ENCODE data around the gene NDUFS5.
"Not testable (repeated sequence)": the region's sequence is repeated elsewhere in the genome, so short reads cannot be mapped to it uniquely, and the experiment has no call there.

NDUFS5 gene

DNA sequence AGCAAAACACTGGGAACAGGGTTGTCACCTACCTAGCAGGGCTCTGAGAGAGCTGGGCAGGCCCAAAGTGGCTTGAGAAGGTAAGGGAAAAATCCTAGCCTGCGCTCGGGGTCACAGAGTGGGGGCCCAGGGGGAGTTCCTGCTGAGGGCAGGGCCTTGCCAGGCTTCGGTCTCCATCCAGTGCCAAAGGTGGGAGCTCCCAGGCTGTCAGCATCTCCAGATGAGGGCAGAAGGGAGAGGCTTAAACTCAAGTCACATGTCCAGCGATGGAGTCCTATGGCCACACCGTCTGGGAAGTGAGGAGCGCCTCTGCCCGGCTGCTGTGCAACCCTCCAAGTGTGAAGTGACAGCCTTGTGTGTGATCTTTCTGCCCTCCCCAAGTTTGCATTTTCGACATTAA lies 11.2 kb upstream of the NDUFS5 start:
- not testable (repeated sequence) for DNase-seq (ENCODE audit: low read depth in 1 of 2, low spot score in 1 of 2)

DNA sequence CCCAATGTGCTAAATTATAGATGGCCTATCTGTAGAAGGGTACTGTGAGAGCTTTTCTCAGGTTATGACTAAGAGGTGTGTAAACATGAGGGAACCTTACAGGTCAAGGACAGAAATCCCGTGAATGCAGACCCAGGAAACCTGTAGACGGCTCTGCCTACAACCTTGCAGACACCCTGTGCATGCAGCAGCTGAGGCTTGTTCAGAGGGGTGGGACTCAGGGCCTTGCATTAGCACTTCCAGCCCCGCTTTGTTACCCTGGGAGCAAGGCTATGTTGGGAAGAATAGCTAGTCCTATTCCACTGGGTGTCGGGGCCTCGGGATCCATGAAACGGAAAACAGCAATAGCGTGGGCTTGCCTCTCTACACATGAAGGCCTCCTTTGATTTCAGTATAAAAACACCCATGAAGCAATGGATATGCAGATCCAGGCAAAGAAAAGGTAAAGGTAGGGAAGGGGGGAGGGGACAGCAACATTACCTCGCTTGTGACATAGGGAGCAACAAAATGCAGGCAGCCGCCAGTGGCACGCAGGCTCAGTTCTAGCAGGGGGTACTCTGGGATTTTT lies 9.5 kb upstream of the NDUFS5 start:
- no peak for DNase-seq (ENCODE audit: low read depth in 1 of 2, low spot score in 1 of 2)

DNA sequence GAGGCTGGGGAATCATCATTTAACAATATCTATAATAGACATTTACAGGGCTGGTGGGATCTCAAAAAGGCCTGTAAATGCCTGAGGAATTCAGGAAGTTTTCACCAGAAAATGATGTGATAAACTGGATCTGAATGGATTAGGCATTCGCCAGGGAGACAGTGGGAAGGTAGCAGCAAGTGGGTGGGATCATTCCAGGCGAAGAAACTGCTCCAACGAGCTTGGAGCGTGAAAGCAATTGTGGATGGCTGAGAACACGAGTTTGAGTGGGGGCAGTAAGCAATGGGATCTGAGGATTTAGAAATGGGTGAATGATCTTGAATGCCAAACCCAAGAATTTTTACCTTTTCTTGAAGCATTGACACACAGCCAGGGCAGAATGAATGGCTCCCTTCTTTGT lies 8.9 kb upstream of the NDUFS5 start:
- no peak for DNase-seq (ENCODE audit: low read depth in 1 of 2, low spot score in 1 of 2)

DNA sequence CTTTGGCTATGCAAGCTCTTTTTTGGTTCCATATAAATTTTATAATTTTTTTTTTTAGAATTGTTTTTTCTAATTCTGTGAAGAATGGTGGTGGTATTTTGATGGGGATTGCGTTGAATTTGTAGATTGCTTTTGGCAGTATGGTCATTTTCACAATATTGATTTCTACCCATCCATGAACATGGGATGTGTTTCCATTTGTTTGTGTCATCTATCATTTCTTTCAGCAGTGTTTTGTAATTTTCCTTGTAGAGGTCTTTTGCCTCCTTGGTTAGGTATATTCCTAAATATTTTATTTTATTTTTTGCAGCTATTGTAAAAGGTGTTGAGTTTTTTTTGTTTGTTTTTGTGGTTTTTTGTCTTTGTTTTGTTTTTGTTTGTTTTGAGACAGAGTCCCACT lies 5.7 kb upstream of the NDUFS5 start:
- DNase-seq (ENCODE audit: low read depth in 1 of 2, low spot score in 1 of 2), result not testable (repeated sequence)

DNA sequence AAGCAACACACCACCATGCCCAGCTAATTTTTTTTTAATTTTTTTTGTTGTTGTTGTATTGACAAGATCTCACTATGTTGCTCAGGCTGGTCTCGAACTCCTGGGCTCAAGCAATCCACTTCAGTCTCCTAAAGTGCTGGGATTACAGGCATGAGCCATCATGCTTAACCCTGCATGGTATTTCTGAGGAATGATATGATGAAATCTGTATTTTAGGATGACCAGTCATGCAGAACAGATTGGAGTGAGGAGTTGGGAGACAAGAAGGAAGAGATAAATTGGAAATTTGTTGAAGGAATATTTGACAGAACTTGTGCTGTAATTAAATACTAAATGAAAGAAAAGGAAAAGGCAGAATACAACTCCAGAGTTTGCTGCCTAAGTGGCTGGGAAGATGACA lies 4.7 kb upstream of the NDUFS5 start:
- DNase-seq (ENCODE audit: low read depth in 1 of 2, low spot score in 1 of 2), result no peak

DNA sequence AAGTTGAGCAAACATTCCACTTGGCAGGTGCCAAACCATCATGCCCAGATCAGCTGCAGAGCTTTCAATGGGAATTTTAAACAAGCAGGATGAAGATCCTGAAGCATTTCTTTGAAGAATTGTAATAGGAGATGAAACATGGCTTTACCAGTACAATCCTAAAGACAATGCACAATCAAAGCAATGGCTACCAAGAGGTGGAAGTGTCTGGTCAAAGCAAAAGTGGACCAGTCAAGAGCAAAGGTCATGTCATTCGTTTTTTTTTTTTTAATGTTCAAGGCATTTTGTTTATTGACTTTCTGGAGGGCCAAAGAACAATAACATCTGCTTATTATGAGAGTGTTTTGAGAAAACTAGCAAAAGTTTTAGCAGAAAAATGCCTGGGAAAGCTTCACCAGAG lies 3.0 kb upstream of the NDUFS5 start:
- no peak for DNase-seq (ENCODE audit: low read depth in 1 of 2, low spot score in 1 of 2)

DNA sequence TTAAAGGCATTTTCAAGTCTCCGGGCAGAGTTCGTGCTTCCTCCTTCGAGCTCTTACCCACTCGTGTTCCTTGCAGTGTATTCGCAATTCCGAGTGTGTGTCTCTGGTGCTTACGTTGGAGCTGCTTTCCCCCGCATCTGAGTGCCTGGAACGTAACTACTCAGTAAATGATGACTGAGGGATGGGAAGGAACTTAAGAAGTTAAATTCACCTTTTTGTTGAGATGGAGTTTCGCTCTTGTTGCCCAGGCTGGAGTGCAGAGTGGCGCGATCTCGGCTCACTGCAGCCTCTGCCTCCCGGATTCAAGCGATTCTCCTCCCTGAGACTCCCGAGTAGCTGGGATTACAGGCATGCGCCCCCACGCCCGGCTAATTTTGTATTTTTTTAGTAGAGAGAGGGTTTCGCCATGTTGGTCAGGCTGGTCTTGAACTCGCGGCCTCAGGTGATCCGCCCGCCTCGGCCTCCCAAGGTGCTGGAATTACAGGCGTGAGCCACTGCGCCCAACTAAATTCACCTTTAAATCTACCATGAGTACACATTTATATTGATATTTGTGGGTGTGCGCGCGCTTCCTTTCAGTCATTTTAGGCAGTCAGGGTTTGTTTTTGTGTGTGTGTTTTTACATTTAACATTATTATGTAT lies 837 bp downstream of the NDUFS5 start:
- DNase-seq (ENCODE audit: low read depth in 1 of 2, low spot score in 1 of 2), result no peak

DNA sequence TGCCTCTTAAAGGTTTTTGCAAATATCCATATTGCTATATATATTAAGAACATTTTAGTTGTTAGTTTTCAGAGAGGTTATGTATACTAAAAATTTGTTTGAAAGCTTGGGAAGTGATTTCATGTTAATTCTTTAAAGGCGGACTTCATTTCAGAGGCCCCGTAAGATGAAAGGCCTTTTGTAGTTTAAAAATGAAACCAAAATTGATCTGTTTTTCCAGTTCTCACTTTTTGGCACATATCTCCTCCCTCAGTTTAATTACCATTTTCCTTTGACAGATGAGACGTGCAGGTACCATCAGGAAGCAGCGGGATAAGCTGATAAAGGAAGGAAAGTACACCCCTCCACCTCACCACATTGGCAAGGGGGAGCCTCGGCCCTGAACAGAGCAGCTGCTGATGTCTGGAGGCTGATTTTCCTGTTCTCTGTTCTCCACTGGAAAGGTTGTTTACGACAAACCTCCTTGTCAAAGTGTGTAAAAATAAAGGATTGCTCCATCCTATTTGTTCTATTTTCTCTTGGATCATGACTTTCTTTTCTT lies 8.0 kb downstream of the NDUFS5 start:
- DNase-seq (ENCODE audit: low read depth in 1 of 2, low spot score in 1 of 2), result no peak

DNA sequence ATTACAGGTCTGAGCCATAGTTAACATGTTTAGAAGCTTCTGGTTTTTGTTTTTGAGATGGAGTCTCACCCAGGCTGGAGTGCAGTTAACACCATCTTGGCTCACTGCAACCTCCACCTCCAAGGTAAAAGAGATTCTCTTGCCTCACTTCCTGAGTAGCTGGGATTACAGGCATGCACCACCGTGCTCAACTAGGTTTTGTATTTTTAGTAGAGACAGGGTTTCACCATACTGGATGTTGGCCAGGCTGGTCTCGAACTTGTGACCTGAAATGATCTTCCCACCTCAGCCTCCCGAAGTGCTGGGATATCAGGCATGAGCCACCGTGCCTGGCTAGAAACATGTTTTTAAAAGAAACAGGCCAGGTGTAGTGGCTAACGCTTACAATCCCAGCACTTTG lies 10.5 kb downstream of the NDUFS5 start:
- no peak for DNase-seq (ENCODE audit: low read depth in 1 of 2, low spot score in 1 of 2)

DNA sequence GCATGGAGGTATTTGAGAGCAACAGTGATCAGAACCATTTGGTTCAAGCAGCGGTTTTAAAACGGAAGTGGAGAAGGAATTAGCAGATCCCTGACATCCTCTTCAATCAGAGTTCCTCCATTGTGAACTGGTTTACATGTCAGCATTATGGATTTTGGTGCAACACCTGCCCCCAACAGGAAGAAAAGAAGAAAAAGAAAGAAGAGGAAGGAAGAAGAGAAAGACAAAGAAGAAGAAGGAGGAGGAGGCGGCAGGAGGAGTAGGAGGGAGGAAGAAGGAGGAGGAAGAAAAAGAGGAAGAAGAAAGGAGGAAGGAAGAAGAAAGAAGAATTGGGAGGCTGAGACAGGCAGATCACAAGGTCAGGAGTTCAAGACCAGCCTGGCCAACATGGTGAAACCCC lies 17.4 kb downstream of the NDUFS5 start:
- no peak for DNase-seq (ENCODE audit: low read depth in 1 of 2, low spot score in 1 of 2)

DNA sequence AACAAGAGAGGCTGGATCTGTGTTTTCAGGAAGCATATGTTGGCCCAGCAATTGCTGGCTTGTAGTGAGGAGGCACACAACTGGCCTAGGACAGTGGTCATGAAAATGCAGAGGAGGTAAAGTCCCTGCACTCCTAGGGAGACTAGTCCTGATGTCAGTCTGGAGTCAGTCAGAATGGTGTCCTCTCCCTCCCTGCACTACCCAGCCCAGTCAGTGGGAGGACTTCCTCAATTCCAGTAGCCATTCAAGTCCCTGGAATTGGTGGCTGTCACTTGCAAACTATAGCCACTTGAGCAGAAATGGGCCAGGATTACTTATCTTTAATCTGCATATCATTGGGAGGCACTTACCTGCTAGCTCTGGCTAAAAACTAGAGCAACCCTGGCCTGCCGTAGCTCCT lies 18.6 kb downstream of the NDUFS5 start:
- DNase-seq (ENCODE audit: low read depth in 1 of 2, low spot score in 1 of 2), result no peak

DNA sequence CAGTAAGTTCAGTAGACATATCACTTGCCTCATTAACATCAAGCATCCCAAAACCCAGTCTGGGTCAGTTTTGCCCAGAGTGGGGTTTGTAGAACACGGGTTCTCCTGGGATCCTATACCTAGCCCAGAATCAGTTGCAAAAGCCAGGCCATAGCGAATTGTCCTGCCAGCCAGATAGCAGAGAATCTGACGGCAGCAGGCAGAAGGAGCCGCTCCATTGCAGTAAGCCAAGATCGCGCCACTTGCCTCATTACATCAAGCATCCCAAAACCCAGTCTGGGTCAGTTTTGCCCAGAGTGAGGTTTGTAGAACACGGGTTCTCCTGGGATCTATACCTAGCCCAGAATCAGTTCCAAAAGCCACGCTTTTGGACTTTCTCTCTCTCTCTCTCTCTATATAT lies 19.1 kb downstream of the NDUFS5 start:
- DNase-seq (ENCODE audit: low read depth in 1 of 2, low spot score in 1 of 2), result no peak

DNA sequence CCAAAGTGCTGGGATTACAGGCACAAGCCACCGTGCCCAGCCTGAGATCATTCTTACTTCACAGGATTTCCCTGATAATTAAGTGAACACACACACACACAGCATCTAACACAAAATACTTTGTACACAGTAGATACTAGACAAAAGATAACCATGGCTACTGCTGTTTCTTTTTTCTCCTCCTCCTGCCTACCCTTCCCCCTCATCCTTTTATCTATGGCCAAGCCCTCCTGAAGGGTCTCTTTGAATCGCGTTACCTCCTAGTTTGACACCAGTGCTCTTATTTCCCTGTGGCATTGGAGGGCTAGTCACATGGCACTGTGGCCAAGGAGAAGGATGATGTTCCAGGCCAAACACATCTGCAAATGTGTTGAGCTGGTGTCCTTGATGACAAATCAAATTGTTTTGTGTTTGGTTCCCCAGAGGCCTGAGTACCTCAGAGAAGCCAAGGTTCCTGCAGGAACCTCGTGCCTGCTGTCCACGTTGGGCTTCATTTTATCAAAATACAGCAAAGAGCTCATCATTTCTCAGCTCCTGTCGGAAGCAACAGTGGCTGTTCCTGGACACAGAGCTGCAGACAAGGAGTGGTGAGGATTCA lies 20.6 kb downstream of the NDUFS5 start:
- no peak for DNase-seq (ENCODE audit: low read depth in 1 of 2, low spot score in 1 of 2)

DNA sequence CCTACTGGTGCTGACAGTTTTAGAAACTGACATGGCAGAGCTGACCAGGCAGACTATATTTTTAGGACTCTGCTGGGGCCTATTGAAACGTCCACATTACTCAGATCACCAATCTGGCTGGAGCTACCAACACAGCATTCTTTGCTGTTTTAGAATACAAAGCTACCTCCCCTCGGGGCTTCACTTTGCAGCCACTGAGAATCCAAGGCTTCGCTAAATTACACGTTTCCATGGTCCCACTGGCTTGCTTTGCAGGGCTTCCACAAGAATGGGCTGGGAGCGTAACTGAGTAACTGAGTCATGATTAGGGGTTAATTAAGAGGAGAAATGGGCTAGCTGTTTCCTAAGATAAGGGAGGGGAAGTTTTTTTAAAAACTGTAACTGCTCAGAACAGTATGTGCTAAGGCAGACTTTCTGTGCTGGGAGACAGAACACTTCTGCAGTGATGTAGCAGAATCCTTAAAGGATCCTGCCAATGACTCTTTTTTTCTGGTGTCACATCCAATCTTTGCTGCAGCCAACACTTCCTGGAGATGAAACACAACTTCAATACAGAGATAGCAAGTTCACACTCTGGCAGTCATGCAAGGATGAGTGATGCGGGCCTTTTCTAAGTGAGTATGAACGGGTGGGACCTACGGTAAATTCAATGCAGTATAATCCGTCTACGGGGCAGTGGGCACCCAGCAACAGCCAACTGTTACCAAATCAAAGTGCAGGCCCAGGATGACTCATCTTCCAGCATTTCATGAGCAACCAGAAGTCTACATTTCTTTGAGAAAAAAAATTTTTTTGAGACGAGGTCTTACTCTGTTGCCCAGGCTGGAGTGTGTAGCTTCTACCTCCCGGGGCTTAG lies 21.5 kb downstream of the NDUFS5 start:
- no peak for DNase-seq (ENCODE audit: low read depth in 1 of 2, low spot score in 1 of 2)

DNA sequence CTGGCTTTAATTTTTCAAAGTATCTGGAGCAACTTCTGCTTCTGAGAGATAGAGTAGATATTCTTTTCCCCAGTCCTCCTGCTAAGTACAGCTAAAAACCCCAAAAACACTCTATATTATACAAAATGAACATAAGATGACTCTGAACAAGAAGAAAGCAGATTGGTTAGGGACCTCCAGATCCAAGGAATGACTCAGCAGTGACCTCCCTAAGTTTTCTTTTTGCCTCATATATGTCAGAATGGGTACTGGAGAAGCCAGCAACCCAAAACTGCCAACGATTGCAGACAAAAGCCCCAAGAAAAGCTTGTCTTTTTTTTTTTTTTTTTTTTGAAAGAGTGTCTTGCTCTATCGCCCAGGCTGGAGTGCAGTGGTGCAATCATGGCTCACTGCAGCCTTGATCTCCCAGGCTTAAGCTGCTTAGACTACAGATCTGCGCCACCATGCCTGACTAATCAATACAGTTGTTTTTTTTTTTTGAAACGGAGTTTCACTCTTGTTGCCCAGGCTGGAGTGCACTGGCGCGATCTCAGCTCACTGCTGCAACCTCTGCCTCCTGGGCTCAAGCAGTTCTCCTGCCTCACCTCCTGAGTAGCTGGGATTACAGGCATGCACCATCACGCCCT lies 22.7 kb downstream of the NDUFS5 start:
- DNase-seq (ENCODE audit: low read depth in 1 of 2, low spot score in 1 of 2), result no peak

DNA sequence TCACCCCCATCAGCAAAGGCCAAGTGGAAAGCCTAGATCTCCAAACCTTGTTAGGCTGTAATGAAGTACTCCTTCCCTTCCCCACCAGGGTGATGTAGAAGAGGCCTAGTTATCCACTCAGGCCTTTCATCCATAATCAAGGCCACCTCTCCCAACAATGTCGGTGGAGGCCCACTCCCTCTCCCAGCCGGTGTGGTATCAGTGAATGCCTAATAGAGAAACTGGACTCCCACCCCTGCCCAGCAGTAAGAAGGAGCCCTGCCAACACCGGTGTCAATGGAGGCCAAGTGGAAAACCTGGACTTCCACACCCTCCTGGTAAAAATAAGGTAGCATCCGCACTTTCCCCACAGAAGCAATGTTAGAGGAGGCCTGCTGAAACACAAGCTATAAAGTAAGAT lies 23.9 kb downstream of the NDUFS5 start:
- DNase-seq (ENCODE audit: low read depth in 1 of 2, low spot score in 1 of 2), result no peak

DNA sequence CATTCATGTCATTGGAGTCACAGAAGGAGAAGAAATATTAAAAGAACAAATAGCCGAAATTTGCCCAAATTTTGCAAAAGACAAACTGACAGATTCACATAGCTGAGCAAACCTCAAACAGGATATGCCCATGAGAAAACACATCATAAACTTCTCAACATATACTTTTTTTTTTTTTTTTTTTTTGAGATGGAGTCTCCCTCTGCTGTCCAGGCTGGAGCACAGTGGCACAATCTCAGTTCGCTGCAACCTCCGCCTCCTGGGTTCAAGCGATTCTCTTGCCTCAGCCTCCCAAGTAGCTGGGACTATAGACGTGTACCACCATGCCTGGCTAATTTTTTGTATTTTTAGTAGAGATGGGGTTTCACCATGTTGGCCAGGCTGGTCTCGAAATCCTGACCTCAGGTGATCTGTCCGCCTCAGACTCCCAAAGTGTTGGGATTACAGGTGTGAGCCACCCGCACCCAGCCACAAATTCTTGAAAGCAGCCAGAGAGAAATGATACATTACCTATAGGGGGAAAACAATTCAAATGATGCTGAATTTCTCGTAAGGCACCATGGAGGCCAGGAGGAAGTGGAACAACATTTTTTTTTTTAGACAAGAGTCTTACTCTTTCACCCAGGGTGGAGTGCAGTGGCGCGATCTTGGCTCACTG lies 25.2 kb downstream of the NDUFS5 start:
- not testable (repeated sequence) for DNase-seq (ENCODE audit: low read depth in 1 of 2, low spot score in 1 of 2)

DNA sequence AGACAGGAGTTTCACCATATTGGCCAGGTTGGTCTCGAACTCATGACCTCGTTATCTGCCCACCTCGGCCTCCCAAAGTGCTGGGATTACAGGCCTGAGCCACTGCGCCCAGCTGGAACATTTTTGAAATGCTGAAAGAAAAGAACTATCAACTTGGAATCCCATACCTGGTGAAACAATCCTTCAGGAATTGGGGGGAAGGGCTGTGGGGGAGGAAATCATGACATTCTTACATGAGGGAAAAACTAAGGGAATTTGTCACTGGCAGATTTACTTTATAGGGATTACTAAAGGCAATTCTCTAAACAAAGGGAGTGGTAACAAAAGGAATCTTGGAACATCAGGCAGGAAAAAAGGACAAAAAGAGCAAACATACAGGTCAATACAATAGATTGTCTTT lies 25.8 kb downstream of the NDUFS5 start:
- no peak for DNase-seq (ENCODE audit: low read depth in 1 of 2, low spot score in 1 of 2)

DNA sequence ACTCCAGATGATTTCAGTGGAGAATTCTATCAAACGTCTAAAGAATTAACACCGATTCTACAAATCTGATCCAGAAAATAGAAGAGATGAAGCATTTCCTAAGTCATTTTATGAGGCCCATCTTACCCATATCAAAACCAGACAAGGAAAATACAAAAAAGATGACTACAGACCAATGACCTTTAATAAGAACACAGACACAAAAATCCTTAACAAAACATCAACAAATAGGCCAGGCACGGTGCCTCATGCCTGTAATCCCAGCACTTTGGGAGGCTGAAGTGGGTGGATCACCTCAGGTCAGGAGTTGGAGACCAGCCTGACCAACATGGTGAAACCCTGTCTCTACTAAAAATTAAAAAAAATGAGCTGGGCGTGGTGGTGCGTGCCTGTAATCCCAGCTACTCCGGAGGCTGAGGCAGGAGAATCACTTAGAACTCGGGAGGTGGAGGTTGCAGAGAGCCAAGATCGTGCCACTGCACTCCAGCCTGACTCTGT lies 29.1 kb downstream of the NDUFS5 start:
- not testable (repeated sequence) for DNase-seq (ENCODE audit: low read depth in 1 of 2, low spot score in 1 of 2)

DNA sequence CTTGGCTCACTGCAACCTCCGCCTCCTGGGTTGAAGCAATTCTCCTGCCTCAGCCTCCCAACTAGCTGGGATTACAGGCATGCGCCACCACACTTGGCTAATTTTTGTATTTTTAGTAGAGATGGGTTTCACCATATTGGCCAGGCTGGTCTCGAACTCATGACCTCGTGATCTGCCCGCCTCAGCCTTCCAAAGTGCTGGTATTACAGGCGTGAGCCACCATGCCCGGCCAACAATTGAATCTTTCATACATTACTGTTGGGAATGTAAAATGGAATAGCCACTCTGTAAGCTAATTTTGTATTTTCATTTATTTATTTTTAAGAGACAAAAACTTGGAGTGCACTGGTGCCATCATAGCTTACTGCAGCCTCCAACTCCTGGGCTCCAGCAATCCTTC lies 35.4 kb downstream of the NDUFS5 start:
- DNase-seq (ENCODE audit: low read depth in 1 of 2, low spot score in 1 of 2), result not testable (repeated sequence)

DNA sequence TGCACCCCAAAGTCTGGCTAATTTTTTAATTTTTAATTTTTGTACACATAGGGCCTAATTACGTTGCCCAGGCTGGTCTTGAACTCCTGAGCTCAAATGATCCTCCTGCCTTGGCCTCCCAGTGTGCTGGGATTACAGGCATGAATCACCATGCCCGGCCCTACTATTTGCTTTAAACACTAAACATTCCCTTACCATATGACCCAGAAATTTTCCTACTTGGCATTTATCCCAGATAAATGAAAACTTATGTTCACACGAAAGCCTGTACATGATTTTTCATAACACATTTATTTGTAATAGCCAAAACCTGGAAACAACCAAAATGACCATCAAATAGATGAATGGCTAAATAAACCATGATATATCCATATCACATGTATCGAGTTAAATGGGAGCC lies 35.8 kb downstream of the NDUFS5 start:
- no peak for DNase-seq (ENCODE audit: low read depth in 1 of 2, low spot score in 1 of 2)

Data from stimulated activated CD4-positive, alpha-beta T cell treated with anti-CD3 and anti-CD28 coated beads, Interleukin-15, amount 100 ng/mL, for 1 hour (primary cell).